22Rv1 (cell line): ENCODE measurements around the gene APOC1.
"Not testable (repeated sequence)": the region's sequence is repeated elsewhere in the genome, so short reads cannot be mapped to it uniquely, and the experiment has no call there.

ENCODE experiments used
- ZFX ChIP-seq: fragments of 450-650 bp; IDR thresholded peaks from 2 replicates; pipeline ENCODE4 v1.6.1; 2017; ENCODE audit warnings: antibody characterized with exemption, borderline replicate concordance
- TF ChIP-seq, protein P1 (sequence below): fragments of 450-650 bp; IDR thresholded peaks from 2 replicates; pipeline ENCODE4 v1.5.1; 2017; ENCODE audit warnings: mild to moderate bottlenecking

DNA sequence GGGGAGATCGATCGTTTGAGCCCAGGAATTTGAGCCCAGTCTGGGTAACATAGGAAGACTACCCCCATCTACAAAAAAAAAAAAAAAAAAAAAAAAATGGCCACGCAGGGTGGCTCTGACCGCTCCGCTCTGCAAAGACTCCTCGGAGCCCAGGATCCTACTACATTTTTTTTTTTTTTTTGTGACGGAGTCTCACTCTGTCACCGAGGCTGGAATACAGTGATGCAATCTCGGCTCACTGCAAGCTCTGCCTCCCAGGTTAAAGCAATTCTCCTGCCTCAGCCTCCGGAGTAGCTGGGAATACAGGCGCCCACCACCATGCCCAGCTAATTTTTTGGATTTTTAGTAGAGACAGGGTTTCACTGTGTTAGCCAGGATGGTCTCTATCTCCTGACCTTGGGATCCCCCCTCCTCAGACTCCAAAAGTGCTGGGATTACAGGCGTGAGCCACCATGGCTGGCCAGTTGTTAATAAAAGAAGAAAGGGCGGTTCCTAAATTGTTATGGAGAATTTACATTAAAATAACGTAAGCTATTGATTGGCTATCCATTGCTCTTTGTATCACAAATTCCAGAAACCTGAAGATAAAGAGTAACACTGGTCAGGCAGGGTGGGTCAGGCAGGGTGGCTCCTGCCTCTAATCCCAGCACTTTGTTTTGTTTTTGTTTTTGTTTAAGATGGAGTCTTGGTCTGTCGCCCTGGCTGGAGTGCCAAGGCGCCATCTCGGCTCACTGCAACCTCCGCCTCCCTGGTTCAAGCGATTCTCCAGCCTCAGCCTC, 31.6 kb upstream of the APOC1 start:
- TF ChIP-seq, protein P1, sequence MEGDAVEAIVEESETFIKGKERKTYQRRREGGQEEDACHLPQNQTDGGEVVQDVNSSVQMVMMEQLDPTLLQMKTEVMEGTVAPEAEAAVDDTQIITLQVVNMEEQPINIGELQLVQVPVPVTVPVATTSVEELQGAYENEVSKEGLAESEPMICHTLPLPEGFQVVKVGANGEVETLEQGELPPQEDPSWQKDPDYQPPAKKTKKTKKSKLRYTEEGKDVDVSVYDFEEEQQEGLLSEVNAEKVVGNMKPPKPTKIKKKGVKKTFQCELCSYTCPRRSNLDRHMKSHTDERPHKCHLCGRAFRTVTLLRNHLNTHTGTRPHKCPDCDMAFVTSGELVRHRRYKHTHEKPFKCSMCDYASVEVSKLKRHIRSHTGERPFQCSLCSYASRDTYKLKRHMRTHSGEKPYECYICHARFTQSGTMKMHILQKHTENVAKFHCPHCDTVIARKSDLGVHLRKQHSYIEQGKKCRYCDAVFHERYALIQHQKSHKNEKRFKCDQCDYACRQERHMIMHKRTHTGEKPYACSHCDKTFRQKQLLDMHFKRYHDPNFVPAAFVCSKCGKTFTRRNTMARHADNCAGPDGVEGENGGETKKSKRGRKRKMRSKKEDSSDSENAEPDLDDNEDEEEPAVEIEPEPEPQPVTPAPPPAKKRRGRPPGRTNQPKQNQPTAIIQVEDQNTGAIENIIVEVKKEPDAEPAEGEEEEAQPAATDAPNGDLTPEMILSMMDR = not testable (repeated sequence)
- not testable (repeated sequence) for TF ChIP-seq ZFX
